ENCODE measurements around the gene ANTXR1.

Gene ANTXR1

GRCh38 chr2:69278366-69278765, 265.4 kb downstream of the ANTXR1 start:
- DNase-seq (ENCODE audit: low read depth in 2 of 2), result no peak

GRCh38 chr2:69279211-69279610, 266.2 kb downstream of the ANTXR1 start:
- no peak for DNase-seq (ENCODE audit: low read depth in 2 of 2)

- no peak for DNase-seq (ENCODE audit: low read depth in 2 of 2)
These were observed 267.1 kb downstream of the ANTXR1 start for GRCh38 chr2:69279931-69280681.

- DNase-seq (ENCODE audit: low read depth in 2 of 2), result no peak
These were observed 267.9 kb downstream of the ANTXR1 start for GRCh38 chr2:69280796-69281412.

GRCh38 chr2:69285379-69285894, 272.5 kb downstream of the ANTXR1 start:
- no peak for DNase-seq (ENCODE audit: low read depth in 2 of 2)

GRCh38 chr2:69287544-69287943, 274.6 kb downstream of the ANTXR1 start:
- no peak for DNase-seq (ENCODE audit: low read depth in 2 of 2)

- no peak for DNase-seq (ENCODE audit: low read depth in 2 of 2)
These were observed 275.4 kb downstream of the ANTXR1 start for GRCh38 chr2:69288429-69288828.

GRCh38 chr2:69291004-69291650, 278.1 kb downstream of the ANTXR1 start:
- DNase-seq (ENCODE audit: low read depth in 2 of 2), result no peak

GRCh38 chr2:69291721-69292120, 278.7 kb downstream of the ANTXR1 start:
- no peak for DNase-seq (ENCODE audit: low read depth in 2 of 2)

GRCh38 chr2:69292256-69292655, 279.3 kb downstream of the ANTXR1 start:
- no peak for DNase-seq (ENCODE audit: low read depth in 2 of 2)

GRCh38 chr2:69296421-69296820, 283.4 kb downstream of the ANTXR1 start:
- no peak for DNase-seq (ENCODE audit: low read depth in 2 of 2)

- no peak for DNase-seq (ENCODE audit: low read depth in 2 of 2)
These were observed 284.2 kb downstream of the ANTXR1 start for GRCh38 chr2:69297216-69297615.

GRCh38 chr2:69298261-69298660, 285.3 kb downstream of the ANTXR1 start:
- DNase-seq (ENCODE audit: low read depth in 2 of 2), result no peak

GRCh38 chr2:69298862-69299261, 285.9 kb downstream of the ANTXR1 start:
- DNase-seq (ENCODE audit: low read depth in 2 of 2), result no peak
